Neural progenitor cell (in vitro differentiated cells): ENCODE data around the gene GOLGA6L10.

Experiments used
- CTCF ChIP-seq: fragments of 200-600 bp; sonication (generic); IDR thresholded peaks from 2 replicates; pipeline ENCODE4 v1.5.1; 2017; ENCODE audit warnings: antibody characterized with exemption, mild to moderate bottlenecking
- EZH2phosphoT487 ChIP-seq: fragments of 200-600 bp; sonication (generic); IDR thresholded peaks from 2 replicates; pipeline ENCODE4 v1.6.1; 2017; ENCODE audit warnings: antibody characterized with exemption

GRCh38 chr15:82292271-82292670, 57.0 kb downstream of the GOLGA6L10 start:
- TF ChIP-seq CTCF: no peak
- no peak for TF ChIP-seq EZH2phosphoT487
